G401 (cell line): ENCODE measurements around the gene DLG3. TPM values are rescaled to one million over a fixed set of nuclear protein-coding genes. Genes with fewer than 3 reads are reported as not detected.
"Not testable (repeated sequence)": the region's sequence is repeated elsewhere in the genome, so short reads cannot be mapped to it uniquely, and the experiment has no call there.

Source experiments
- DNase-seq: peaks from one replicate; pipeline ENCODE4 v3.0.0-alpha.2; 2015; ENCODE audit warnings: low spot score
- in situ Hi-C: cut with HindIII; loops from 2 replicates; pipeline ENCODE4 v1.10.0; 2016; ENCODE audit warnings: low sequenced_read_pairs, mixed read lengths
- total RNA-seq: library from RNA; depleted of rRNA; stranded (reverse); fragments of >200 nt; shearing (Covaris generic); gene quantifications from 2 replicates; pipeline ENCODE4 v1.2.3, GENCODE V29; 2014

The DLG3 gene
- total RNA-seq, 1 experiment from 2014 or later = 24.0 TPM

DNA sequence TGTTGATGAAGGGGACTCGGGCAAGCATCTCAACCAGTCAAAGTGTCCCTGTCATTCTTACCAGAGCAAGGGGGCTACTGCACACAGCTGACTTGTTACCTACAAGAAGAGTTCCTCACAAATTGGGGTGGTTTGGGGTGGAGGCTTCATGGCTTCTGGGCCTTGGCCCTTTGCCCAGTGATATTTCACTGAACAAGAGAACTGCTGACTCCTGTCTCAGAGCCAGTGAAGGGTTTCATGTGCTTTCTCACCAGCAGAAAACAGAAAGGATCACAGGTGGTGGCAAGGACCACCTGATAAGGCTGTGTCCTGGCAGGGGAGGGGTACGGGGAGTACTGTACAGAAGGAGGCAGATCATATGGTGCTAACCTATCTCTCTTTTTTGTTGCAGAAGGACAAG, 53.5 kb downstream of the DLG3 start:
- in situ Hi-C loops = no loop called here
- DNase-seq = no peak

DNA sequence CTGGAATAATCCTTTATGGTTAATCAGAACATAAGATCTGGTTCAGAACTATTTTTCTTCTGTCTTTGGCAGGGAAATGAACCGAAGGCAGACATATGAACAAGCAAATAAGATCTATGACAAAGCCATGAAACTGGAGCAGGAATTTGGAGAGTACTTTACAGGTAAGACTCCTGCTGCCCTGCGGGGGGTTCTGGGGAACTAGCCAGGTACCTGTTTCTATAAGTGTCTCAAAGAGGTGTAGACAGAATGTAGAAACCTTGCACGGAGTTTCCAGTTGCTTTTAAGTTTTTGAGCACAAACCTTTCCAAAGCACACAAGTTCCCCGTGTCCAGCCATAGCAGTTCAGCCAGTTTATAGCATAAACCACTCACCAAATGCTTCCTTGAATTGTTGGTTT, 56.2 kb downstream of the DLG3 start:
- in situ Hi-C loops = no loop called here
- no peak for DNase-seq

DNA sequence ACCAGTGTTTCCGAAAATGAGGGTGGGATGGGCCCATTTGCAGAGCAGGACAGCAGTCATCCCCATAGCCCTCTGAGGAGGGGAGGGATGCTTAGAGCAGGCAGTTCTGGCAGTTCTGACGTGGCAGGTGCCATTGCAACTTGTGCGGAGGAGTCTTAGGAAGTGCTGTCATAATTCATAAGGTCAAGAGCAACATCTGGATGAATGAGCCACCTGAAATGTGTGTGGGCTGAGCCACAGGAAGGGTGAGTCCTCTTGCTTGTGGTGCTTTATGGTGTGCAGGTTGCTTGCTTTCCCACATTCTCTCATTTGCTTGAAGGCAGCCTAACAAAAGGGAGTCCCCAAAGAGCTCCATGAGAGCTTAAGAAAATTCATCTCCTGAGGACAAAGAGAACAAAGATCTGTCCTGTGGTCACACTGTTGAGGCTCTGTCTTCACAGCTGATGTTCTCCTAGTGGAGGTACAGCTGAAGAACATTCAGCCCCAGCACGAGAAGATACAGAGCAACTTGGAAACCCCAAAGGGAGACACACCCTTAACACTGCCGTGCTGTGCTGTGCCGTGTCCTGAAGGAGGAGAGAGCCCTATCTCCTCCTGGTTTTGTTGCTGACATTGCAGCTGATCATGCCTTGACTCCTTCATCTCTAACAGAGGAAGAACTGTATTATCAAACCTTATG, 60.3 kb downstream of the DLG3 start:
- DNase-seq = no peak
- in situ Hi-C loops = no loop called here

DNA sequence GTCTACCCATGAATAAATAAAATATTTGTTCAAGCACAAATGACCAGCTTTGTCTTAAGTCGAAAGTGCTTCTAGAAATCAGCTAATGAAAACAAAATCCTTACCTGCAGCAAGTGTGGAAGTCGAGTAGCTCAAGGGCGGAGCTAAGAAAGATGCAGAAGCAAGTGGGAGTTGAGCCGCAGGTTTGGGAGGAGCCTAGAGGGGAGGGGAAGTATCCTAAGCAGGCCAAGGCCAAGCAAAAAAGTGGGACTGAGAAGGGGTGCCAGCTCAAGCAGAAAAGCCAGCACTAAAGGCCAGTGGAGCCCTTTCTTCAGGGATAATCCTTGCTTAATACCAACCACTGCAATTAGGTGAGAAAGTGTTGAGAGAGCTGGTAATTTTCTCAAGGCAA, 60.8 kb downstream of the DLG3 start:
- no peak for DNase-seq

DNA sequence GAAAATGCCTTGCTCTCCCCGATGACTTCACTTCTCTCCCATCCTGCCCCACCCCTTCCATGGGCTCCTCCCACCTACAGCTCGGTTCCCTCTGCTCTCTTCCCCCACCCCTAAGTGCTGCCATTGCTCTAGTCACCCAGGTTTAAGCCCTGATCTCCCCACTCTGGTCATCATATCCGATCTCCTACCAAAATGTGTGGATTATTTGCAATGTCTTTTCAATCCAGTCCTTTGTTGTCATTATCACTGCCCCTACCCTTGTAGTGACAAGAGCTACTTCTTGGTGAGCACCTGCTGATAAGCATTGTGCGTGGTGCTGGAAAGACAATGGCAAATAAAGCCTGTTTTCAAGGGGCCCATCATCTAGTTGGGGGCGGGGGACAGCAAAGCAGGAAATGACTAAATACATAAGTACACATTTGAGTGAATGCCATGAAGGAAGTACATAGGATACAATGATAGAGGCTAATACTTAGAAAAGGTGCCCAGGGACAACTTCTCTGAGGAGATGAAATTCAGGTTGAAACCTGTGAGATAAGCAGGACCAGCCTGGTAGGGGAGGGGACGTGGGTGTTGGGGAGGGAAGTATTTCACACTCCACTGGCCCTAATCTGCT, 63.8 kb downstream of the DLG3 start:
- DNase-seq = no peak
- in situ Hi-C loops = no loop called here

More for the DNA sequence above, 60.8 kb downstream of the DLG3 start:
- in situ Hi-C loops = no loop called here

DNA sequence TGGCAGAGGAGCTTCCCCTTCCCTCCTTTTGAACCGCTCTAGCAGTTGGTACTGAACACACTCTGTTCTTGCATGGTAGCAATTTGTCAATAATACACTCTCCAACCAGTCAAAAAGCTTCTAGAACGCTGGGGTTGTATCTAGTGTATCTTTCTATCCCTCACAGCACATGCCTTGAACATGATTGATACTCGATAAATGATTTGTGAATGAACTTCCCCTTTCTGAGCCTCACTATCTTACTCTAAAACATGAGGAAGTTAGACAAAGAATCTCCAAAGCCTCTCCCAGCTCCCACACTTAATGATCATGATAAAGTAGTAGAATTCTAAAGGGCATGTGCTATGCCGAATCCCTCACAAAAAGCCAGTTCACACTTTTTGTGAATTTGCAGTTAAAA, 64.4 kb downstream of the DLG3 start:
- DNase-seq = no peak
- in situ Hi-C loops = no loop called here

DNA sequence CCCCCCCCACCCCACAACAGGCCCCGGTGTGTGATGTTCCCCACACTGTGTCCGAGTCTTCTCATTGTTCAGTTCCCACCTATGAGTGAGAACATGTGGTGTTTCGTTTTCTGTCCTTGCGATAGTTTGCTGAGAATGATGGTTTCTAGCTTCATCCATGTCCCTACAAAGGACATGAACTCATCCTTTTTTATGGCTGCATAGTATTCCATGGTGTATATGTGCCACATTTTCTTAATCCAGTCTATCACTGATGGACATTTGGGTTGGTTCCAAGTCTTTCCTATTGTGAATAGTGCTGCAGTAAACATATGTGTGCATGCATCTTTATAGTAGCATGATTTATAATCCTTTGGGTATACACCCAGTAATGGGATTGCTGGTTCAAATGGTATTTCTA, 70.6 kb downstream of the DLG3 start:
- DNase-seq, in situ Hi-C loops: not testable (repeated sequence)

DNA sequence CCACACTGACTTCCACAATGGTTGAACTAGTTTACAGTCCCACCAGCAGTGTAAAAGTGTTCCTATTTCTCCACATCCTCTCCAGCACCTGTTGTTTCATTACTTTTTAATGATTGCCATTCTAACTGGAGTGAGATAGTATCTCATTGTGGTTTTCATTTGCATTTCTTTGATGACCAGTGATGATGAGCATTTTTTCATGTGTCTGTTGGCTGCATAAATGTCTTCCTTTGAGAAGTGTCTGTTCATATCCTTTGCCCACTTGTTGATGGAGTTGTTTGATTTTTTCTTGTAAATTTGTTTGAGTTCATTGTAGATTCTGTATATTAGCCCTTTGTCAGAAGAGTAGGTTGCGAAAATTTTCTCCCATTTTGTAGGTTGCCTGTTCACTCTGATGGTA, 71.1 kb downstream of the DLG3 start:
- in situ Hi-C loops = not testable (repeated sequence)

DNA sequence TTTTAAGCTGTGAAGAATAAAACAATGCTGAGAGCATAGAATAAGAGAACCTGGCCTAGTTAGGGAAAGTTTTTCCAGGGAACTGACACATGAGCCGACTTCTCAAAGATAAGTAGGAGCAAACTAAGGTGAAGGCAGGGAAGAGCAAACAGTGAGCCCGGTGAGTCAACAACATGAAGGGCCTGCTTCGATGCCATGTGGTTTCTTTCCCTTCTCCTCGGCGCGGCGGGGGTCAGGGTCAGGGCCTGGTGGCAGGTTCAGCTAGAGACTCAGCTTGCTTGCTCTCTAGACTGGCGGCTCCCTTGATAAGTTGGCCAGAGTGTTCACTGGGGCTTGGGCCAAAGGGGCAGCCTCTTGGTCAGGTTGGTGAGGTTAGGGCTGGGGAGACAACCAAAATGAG, 81.1 kb downstream of the DLG3 start:
- no peak for DNase-seq
- in situ Hi-C loops = no loop called here

More for the DNA sequence above, 71.1 kb downstream of the DLG3 start:
- DNase-seq = not testable (repeated sequence)

DNA sequence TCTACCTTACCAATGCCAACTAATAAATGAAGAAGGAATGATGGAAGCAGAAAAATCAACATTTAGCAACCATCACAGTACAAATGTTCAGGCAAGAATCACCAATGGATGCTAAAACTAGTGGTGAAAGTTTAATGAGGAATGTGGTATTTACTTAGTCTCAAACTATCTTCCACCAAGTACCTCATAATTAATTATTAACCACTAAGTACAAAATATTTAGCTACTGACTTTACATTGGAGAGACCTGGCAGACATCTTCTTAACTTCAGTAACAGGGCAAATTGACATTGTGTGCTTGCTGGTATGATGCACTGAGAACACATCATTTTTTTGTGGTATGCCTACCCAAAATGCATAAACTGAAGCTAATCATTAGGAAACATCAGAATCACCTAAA, 82.4 kb downstream of the DLG3 start:
- no peak for DNase-seq
- in situ Hi-C loops = no loop called here

DNA sequence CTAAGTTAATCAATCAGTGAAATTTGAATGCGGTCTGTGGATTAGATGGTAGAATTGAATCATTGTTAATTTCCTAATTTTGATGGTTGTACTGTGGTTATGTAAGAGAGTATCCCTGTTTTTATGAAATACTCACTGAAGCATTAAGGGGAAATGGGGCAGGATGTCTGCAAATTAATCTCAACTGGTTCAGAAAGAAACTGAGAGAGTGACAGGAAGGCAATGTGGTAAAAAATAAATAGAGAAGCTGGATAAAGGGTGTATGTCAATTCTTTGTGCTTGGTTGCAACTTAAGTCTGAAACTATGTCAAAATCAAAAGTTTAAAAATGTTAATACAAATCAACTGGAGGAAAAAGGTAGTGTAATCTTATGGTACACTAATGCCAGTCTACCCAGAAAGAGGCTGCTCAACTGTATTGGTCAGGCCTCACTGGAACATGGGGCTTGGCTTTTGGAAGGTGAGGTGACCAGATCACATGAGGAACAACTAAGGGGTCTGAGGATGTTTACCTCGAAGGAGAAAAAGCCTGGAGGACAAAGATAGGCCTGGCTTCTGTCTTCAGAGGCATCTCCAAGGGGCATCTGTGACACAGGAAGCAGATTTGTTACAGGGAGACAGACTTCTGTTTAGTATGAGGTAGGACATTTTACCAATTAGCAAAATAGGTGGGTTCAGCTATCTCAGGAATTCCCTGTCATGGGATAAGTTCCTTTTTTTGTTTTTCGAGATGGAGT, 83.1 kb downstream of the DLG3 start:
- no peak for DNase-seq

DNA sequence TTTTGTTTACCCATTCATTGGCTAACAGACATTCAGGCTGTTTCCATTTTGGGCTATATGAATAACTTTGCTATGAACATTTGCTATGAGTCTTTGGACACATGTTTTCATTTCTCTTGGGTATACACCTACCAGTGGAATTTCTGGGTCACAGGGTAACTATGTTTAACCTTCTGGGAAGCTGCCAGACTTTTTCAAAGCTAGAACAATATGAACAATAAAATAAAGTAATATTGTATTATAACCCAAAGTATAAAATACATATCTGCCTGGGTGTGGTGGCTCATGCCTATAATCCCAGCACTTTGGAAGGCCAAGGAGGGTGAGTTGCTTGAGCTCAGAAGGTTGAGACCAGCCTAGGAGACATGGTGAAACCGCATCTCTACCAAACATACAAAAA, 90.6 kb downstream of the DLG3 start:
- no peak for DNase-seq
- in situ Hi-C loops = no loop called here

More for the DNA sequence above, 83.1 kb downstream of the DLG3 start:
- in situ Hi-C loops = no loop called here

DNA sequence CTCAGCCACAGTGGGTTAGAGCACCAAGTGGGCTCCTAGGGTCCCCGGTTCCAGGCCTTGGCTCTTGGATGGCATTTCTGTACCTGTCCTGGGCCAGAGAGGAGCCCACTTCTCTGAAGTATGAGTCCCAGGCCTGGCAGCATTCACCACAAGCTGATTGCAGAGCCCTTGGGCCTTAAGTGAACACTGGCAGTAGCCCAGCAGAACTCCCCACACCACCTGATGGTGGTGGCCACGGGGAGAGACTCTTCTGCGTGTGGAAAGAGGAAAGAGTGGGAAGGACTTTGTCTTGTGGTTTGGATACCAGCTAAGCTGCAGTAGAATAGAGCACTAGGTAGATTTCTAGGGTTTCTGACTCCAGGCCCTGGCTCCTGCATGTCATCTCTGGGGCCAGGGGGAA, 104.8 kb downstream of the DLG3 start:
- no peak for DNase-seq
- in situ Hi-C loops = no loop called here

DNA sequence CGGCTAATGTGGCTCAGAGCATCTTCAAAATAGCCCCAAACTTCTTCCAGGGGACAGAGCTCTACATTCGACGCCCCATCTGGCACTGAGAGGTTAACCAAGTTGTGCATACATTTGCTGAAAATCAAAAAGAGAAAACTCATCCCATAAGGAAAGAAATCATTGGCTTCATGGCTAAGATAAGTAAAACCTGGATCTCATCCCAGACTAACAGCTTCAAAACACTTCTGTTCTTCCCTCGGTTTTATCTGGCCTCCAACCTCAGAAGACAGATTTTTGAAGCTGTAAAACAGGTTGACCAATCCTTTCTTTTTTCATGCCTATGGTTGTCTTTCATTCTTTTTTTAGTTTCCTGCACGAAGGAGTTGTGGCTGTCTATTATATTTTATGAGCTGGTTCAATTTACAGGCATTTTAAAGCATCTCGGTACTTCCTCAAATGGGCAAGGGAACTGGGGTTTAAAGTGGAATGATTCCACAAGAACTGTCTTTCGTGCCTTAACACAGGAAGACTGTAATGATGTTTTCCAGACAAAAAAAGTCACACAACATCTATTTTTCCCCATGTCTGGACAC, 107.6 kb downstream of the DLG3 start:
- DNase-seq = no peak
- in situ Hi-C loops = no loop called here

DNA sequence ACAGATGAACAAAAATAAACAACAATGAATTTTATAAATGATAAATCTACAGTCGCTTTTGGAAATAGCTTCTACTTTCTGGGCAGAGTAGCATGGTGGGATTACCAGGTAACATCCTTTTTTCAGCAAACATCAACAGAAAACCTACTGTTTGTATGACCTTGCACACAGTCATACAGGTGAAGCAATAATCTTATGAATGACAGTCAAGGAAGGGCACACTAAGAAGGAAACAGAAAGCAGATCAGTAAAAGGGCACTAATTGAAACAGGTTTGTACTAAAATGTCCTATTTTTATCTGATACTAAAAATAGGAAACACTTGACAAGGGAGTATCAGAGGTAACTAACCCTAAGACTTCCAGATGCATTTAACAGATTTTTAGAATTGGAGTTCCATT, 108.9 kb downstream of the DLG3 start:
- in situ Hi-C loops = no loop called here
- no peak for DNase-seq

DNA sequence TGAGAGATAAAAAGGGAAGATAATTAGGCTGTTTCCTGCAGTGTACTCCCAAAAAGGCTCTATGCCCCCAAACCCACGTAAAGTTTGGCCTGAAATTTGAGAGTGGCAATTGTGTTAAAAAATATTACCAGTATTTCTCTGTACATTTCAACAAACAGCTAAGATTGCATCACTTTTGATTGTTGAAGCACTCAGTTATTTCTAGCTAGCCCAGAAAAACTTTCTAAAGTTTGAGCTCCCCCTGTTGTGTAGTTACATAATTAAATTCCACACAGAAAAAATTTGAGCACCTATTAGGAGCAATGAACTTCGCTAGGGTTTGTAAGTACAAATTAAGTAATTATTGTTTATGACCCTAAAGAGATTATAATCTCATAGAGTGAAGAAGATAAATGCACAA, 109.4 kb downstream of the DLG3 start:
- in situ Hi-C loops = no loop called here
- DNase-seq = no peak

DNA sequence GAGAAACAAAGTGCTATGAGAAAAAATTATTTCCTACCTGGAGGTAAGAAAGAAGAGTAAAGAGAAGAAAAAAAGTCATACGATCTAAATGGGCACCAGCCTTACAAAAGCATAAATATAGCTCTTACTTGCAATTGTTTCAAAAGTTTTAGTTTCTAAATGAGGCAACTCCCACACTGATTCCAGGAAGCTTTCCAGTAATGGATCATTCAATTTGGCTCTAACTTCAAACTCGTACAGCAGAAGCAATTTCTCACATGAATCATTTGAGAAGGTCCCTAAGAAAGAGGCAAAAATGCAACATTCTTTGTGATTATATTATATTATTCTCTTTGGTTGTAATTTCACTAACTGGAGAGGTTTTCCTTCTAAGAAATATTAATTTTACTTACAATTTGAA, 109.9 kb downstream of the DLG3 start:
- no peak for DNase-seq
- in situ Hi-C loops = no loop called here

DNA sequence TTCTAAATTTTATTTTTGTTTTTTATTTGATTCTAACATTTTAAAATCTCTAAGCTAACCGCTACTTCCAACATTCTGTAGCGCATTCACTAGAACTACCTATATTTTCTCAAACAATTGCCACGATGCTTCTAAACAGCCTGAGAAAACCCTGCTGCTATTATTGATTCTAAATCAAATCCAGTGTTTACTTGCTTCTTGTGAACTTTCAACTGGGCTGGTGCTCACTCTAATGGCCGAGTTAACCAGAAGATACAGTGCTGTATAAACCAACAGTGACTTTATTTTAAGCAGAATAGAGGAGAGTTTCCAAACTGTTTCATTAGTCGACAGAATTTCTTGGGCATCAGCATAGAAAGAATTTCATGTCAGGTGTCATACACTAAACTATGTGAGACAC, 110.3 kb downstream of the DLG3 start:
- in situ Hi-C loops = no loop called here
- DNase-seq = no peak
